Left ventricle myocardium superior (tissue), 1 donor: ENCODE measurements around the gene HNRNPR. TPM values are rescaled to one million over a fixed set of nuclear protein-coding genes. Genes with fewer than 3 reads are reported as not detected.
A peak's percentile ranks its signal among the peaks of the same experiment; 100 is the strongest.
"Not testable (repeated sequence)": the region's sequence is repeated elsewhere in the genome, so short reads cannot be mapped to it uniquely, and the experiment has no call there.

Source experiments
- ATAC-seq: fragments of 200-7000 bp; cut with Tn5 transposase; one replicate; pipeline ENCODE4 v1.9.1; 2020; ENCODE audit warnings: mild to moderate bottlenecking, moderate library complexity
- DNase-seq: peaks from one replicate; pipeline ENCODE4 v3.0.0-alpha.2; 2020
- intact Hi-C: fragments of 100-400 bp; cut with micrococcal nuclease; formaldehyde crosslinking; loops from one replicate; pipeline ENCODE4 v1.11.0; 2022
- total RNA-seq: library from RNA; stranded (reverse); fragmentation: NEBNext Ultra II Directional; extraction: Animal tissue kit (Norgen Biotek cat#: 25700); gene quantifications from one replicate; pipeline ENCODE4 v1.2.1, GENCODE V29; 2021
- donor health status: DM: no; HTN: yes; CAD: no; lungs with severe emphysema.

The HNRNPR gene
- total RNA-seq, 1 donor from 2014 or later, result 54.9 TPM

DNA sequence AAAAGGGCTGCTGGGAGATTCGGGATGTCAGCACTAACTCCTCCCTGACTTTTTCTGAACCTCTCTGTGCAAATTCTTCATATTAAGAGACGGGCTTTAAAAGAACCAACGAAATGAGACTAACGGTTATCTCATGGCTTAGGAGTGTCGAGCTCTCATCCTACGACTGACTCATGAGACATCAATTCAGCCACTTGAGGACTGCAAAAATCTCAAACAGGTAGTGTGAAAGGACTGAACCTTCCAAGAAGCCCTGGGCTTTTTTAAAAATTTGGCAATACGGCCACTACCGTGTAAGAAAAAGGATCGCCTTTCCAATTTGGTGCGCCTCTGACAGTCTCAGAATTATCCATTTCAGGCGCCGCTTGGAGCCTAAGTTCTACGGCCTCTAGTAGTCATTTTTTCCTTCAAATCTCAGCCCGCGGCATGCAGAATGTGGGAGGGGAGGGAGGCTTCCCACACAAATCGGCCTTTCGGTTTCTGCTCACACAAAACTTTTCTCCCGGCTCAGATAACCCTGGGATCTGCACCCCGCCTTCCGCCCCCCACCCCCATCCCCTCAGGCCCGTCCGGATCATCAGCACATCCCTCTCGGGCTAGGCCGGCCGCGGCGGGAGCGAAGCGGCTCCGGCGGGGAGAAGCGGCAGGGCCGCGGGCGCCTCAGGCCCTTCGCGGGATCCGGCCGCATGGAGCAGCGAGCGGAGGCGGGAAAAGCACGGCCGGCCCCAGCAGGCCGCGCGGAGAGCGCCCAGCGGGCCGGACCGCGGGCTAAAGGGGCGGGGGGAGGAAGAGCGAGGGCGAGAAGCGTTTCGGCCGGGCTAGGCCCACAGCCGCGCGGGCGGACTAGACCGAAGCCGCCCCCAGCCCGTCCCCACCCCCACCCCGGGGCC is 618 bp downstream of the HNRNPR start:
- DNase-seq (no peak), ATAC-seq (peak; percentile 55)
- intact Hi-C loops, result loop anchor here (10.0 kb wide), 1 partner anchor 61 kb away; no protein-coding TSS in a partner anchor

DNA sequence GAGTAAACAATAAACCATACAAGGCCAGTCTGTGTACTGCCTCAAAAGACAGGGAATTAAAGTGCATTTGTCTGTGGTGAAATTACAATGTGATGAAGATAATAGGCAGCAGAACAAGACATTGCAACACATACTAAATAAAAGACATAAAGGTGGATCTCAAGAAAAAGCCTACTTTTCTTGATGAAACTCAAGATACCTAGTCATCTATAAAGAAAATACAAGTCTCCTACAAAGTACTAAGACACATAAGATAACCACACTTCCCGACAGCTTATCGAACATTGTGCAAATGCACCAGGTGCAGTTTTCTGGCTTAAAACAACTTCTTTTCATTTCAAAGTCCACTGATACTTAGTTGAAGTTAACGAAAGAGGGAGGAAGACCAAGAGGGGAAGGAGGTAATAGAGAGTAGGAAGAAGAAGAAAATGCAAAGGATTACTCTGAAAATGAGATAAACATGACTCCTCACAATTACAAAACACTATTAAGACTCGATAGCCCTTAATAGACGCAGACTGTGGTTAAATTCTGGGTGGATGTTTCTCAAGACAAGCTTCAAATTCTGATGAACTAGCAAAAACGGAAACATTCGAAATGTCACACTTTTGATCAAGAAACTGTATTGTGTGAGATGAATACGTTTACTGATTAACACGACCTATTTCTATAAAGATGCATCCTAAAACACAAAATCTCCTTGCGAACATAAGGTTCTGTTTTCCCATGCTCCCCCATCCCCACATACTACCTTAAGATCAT is 2.0 kb downstream of the HNRNPR start:
- ATAC-seq (no peak), DNase-seq (no peak)
- intact Hi-C loops, result loop anchor here (10.0 kb wide), 1 partner anchor 63 kb away; no protein-coding TSS in a partner anchor

DNA sequence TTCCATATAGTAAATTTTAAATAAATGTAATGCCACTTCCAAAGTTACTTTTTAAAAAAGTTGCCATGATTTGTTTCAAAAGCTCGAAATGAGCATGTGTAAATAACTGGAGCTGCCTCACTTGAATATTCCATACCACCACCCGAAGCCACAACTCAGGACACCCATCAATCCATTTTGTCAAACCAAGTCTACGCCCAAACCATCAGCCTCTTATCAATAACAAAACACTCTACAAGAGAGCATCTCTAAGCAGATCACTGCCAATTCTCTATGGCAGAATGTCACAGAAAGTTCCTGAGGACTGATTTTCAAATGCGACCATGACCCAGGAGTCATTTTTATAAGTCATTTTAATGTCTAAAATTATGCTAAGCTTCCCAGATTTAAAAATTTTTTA is 4.5 kb downstream of the HNRNPR start:
- no peak for ATAC-seq
- intact Hi-C loops, result loop anchor here (10.0 kb wide), 1 partner anchor 65 kb away; no protein-coding TSS in a partner anchor
- no peak for DNase-seq

GRCh38 chr1:23337869-23338268 is 6.2 kb downstream of the HNRNPR start:
- intact Hi-C loops, result no loop called here
- ATAC-seq (no peak), DNase-seq (no peak)

- ATAC-seq (no peak), DNase-seq (no peak)
- intact Hi-C loops, result no loop called here
Observed at GRCh38 chr1:23331713-23332112, 12.4 kb downstream of the HNRNPR start.

- intact Hi-C loops, result no loop called here
- DNase-seq, result no peak
- no peak for ATAC-seq
Observed at GRCh38 chr1:23330846-23331245, 13.2 kb downstream of the HNRNPR start.

DNA sequence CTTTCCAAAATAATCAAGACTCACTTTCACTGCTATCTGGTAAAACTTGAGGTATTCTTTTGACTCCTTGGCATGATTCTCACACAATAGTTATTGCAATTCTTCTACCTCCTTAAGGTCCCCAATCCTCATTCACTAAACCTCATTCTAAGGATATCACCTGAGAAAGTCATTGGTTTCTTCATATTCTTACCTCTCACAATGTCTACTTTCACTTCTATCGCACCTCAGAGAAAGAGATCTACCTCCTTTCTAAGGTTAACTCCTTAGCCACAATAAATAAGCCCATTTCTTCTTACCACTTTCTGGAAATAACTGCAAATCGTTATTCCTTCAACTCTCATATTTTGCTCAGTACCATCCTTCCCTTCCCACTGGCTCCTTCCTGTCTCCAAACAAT is 18.7 kb downstream of the HNRNPR start:
- DNase-seq (no peak), ATAC-seq (no peak)
- intact Hi-C loops, result no loop called here

DNA sequence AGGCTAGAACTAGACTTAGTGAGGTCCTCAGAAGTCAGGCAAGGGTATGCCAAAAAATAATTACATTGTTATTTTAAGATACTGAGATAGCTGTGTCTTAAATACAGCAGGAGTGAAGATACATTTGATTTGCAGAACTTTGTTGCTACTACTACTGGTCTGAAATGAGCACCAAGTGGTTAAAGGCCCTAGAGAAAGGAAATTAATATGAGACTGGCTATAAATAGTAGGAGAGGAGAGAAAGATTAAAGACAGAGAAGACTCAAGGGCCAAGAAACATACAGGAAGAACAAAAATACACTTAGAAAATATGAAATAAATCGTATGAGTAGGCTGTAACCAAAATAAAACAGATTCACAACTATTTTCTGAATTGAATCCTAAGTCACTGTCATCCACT is 21.3 kb downstream of the HNRNPR start:
- intact Hi-C loops, result no loop called here

GRCh38 chr1:23310280-23310679 is 33.8 kb downstream of the HNRNPR start:
- ATAC-seq, DNase-seq, intact Hi-C loops: not testable (repeated sequence)

More for the DNA sequence above, 21.3 kb downstream of the HNRNPR start:
- no peak for DNase-seq
- ATAC-seq, result no peak

DNA sequence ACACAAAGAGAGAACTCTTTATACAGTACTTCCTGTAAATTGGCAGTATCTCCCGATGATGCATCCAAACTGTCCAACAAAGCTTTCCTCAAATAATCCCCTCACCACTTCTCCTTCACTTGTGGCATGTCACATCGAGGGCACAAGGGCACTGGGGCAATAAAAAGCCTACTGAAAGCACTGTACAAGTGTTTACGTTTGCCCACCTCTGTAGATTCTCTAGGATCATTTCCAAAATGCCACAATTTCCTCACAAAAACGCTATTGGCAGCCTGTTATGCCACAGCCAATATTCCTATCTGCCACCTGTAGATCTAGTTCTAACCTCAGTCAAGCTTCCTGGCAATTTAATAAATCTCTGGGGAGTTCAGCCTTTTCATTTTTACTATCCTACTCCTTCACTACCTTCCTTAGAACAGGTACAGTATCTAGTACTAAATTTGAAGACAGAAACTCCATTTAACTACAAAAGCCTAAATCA is 39.9 kb downstream of the HNRNPR start:
- DNase-seq, result no peak
- no peak for ATAC-seq
- intact Hi-C loops, result no loop called here

- intact Hi-C loops, result no loop called here
- ATAC-seq (no peak), DNase-seq (no peak)
Observed at GRCh38 chr1:23303524-23303923, 40.6 kb downstream of the HNRNPR start.

DNA sequence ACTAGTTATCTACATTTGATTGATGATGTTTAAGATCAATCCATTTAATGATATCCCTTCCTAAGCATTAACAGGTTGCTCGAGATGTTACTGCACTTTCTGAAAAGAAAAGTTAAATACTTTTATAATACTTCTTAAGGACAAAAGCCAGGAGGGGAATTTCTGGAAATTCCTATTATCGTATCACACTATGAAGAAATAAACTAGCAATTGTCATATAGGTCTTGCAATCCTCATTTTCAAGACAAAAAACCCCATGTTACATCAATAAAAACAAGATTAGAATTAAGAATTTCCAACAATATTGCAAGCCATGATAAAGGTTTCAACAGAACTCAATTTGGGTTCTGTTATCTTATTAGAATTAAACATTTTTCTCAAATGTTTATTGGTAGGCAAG is 47.2 kb downstream of the HNRNPR start:
- no peak for ATAC-seq
- intact Hi-C loops, result no loop called here
- no peak for DNase-seq

GRCh38 chr1:23291706-23292105 is 52.4 kb downstream of the HNRNPR start:
- intact Hi-C loops, result no loop called here
- no peak for DNase-seq
- no peak for ATAC-seq

DNA sequence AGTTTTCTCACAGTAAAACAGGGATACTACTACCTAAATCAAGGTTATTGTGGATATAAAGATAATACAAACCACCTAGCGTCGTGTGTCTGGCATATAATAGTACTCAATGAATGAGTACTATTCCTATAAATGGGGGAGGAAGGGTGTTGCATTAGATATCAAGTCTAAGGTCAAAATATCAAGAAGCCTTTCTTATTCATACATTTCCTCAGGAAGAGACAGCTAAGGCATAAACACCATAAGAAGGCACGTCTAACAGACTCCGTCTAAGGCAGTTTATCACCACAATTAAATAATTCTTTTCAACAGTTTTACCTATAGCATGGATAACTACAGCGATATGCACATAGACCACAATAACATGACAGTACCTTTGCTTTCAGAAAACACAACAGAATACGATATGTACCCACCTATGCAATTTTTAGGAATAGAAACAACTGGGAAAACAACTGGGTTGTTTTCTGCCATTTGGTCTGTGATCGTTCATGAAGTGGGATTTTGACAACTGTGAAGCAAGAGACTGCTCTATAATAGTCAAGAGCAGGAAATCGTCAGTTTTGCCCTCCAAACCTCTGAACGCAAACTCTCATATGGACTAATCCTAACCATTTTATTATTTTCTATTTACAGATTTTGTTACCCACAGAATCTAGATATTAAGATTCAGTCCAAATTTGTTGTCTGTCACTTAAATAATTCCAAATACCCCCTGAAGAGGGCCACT is 53.1 kb downstream of the HNRNPR start:
- no peak for DNase-seq
- intact Hi-C loops, result no loop called here
- no peak for ATAC-seq

DNA sequence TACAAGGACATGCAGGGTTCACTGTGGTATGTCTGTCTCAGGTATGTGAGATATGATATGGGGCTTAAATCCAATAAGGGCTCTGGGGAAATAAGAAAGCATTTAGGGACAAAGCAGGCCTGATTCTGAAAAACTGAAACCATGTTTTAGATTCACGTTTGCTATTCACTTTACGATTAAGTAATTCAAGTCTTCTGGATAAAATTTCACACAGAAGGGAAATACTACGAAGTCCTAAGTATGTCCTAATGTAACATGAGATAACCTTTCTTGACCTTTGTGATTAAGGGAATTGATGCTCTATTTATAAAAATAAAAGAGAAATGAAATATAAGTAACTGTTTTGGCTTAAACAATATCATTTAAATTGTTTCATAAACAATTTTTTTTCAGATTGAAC is 55.4 kb downstream of the HNRNPR start:
- no peak for DNase-seq

DNA sequence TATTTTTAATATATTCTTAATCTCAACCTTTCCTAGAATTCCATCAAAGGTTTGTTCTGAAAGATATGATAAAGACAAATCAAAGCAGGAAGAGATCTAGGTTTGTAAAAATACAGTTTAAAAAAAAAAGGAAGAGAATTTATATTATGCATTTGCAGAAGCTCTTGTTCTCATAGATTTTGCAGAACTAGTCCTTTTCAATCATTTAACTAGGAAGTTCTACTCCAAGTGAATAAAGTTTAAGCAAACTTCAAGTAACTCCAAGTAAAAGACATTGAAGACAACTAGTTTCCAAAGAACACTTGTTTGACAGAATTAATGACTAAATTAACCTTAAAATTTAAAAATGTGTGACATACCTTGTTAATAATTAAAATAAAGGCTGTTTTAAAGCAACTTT is 55.9 kb downstream of the HNRNPR start:
- intact Hi-C loops, result no loop called here
- ATAC-seq, result no peak
- DNase-seq, result no peak

More for the DNA sequence above, 55.4 kb downstream of the HNRNPR start:
- intact Hi-C loops, result no loop called here
- ATAC-seq, result no peak

DNA sequence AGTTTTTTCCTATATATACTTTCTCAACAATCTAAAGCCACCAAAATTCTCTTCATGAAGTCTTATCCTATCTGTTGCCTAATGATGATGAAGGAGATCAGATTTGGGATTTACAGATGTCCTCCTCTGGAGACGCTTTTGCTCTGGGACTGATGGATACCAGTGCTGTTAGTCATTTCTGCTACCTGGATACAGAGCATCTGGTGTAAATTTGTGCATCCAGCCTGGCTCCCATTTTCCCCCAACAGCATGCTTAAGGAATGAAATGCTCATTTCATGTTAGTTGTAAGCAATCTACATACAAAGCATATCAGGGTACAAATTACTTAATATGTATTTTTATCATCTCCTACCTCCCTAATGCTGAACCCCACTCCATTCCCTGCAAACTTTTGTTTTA is 57.7 kb downstream of the HNRNPR start:
- DNase-seq (no peak), ATAC-seq (no peak)
- intact Hi-C loops, result no loop called here

DNA sequence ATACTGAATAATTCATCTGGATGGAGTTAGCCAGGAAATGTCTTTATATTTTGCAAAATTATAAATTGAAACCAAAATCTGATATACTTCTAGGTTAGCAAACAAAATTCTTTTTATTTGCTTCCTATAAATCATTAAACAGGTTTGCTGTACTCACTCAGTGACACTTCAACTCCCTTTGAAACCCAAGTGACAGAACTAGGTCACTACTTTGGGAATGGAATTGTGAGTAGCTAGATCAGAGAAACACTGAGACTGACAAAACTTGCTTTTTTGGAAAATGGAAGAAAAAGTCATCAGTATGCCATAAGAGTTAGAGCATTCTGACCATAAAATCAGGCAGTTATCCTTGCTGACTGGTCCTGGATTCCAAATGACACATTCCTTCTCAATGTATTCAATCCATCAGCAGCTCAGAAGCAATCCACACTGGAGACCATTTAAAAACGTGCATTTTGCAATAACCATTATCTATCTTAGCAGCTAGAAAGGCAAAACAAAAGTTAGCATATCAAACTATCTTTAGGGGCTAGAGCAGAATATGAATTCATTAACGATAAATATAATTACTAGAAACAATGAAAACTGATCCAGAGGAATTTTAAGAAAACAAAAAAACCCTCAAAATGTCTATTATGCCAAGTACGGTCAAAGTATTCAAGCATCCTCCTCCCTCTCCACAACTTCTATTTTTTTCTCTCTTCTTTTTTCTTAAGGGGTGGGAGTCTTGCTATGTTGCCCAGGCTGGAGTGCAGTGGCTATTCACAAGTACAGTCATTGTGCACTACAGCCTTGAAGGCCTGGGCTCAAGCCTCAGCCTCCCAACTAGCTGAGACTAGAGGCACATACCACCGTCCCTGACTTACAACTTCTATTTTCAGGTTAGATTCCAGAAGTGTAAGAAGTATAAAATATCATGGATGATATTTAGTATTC is 60.1 kb downstream of the HNRNPR start:
- DNase-seq (no peak), ATAC-seq (no peak)
- intact Hi-C loops, result no loop called here
